ENCODE results near the gene F10. TPM values are rescaled to one million over a fixed set of nuclear protein-coding genes. Genes with fewer than 3 reads are reported as not detected.

The F10 gene
- total RNA-seq, 5 donors from 2014 or later (not counting 1 experiment from before 2014, with no cell fraction given) = not detected

DNA sequence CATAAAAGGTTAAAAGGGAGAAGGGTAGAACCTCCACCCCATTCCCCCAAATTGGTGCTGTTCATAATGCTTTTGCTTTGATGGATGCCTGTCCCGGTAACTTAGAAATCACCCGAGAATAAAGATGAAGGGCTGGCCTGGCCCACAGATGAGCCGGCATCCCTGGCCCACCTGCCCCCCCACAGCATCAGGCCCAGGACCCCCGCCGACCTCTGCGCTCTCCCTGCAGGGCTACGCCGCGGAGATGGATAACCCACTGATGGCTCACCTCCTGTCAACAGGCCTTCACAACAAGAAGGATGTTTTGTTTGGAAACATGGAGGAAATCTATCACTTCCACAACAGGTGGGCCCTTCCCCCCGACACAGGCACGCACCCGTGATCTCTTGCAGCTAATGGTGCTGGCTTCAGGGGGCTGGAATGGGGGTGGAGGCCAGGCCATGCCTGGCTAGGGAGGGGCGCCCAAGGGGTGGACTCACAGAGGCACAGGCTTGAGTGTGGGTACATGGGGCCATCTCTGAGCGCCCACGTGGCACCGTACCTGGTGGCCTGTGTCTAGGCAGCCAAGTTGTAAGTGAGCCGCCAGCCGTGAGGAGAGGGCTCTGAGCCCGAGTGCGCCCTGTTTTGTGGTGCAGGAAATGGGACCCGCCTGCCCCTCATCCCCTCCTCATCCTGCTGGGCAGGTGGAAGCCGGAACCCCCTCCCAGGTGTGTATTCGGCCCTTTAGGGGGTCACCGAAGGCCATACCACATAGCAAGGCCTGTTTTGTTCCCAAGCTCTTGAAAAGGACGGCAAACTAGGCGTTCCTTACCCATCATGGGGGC lies 40.2 kb upstream of the F10 start:
- Mint-ChIP-seq H3K27ac (no peak overlapping the region), H3K4me3 (no peak overlapping the region), H3K36me3 (peaks cover 9% of the 10 kb centered on the region), H3K4me1 (no peaks in the 10 kb centered on the region), H3K9me3 (no peaks in the 10 kb centered on the region), H3K27me3 (no peaks in the 10 kb centered on the region)
- Histone ChIP-seq H3K36me3 (ENCODE audit: control insufficient read depth in 2 of 2, extremely low read depth in 1 of 2, insufficient read depth in 1 of 2, low read length in 1 of 2) (no peaks in the 10 kb centered on the region), H3K4me3 (ENCODE audit: control insufficient read depth in 1 of 2, extremely low read depth in 1 of 2, low read length in 1 of 2) (no peak overlapping the region), H3K27me3 (replicated peaks in 1 of 2; ENCODE audit: control insufficient read depth in 2 of 2, extremely low read depth in 1 of 2, insufficient read depth in 2 of 2, low read length in 1 of 2) (no peaks in the 10 kb centered on the region), H3K4me1 (ENCODE audit: control insufficient read depth in 1 of 2, extremely low read depth in 1 of 2, insufficient read depth in 2 of 2, low read length in 2 of 2) (no peaks in the 10 kb centered on the region), H3K27ac (ENCODE audit: low read length) (no peak overlapping the region), H3K9me3 (no peaks in the 10 kb centered on the region)
- ChIA-PET CTCF (no interaction called here), POLR2A (no interaction called here)
- 88% methylated on average over 9 of the region's 26 CpGs for WGBS (ENCODE audit: insufficient coverage)
- ATAC-seq (replicated peaks in 1 of 4) = no peak
- no peak for DNase-seq

GRCh38 chr13:113083022-113083373 lies 39.6 kb upstream of the F10 start:
- H3K27me3 Mint-ChIP-seq = no peaks in the 10 kb centered on the region
- H3K4me3 Mint-ChIP-seq = no peak overlapping the region
- DNase-seq (no peak), ATAC-seq (replicated peaks in 1 of 4) (no peak)
- peaks cover 5% of the 10 kb centered on the region for H3K36me3 Mint-ChIP-seq
- Histone ChIP-seq H3K9me3 (no peaks in the 10 kb centered on the region), H3K4me1 (ENCODE audit: control insufficient read depth in 1 of 2, extremely low read depth in 1 of 2, insufficient read depth in 2 of 2, low read length in 2 of 2) (no peaks in the 10 kb centered on the region), H3K27ac (ENCODE audit: low read length) (no peak overlapping the region), H3K27me3 (replicated peaks in 1 of 2; ENCODE audit: control insufficient read depth in 2 of 2, extremely low read depth in 1 of 2, insufficient read depth in 2 of 2, low read length in 1 of 2) (no peaks in the 10 kb centered on the region), H3K4me3 (ENCODE audit: control insufficient read depth in 1 of 2, extremely low read depth in 1 of 2, low read length in 1 of 2) (no peak overlapping the region), H3K36me3 (ENCODE audit: control insufficient read depth in 2 of 2, extremely low read depth in 1 of 2, insufficient read depth in 1 of 2, low read length in 1 of 2) (peaks cover 0 to 2% of the 10 kb centered on the region in 2 donors)
- CTCF ChIA-PET = no interaction called here
- H3K27ac Mint-ChIP-seq = no peak overlapping the region
- H3K9me3 Mint-ChIP-seq = no peaks in the 10 kb centered on the region
- POLR2A ChIA-PET = no interaction called here
- H3K4me1 Mint-ChIP-seq = no peaks in the 10 kb centered on the region
- 75% methylated on average over 9 of the region's 10 CpGs for WGBS (ENCODE audit: insufficient coverage)

GRCh38 chr13:113083402-113084061 lies 39.1 kb upstream of the F10 start:
- Mint-ChIP-seq H3K36me3 (peaks cover 4% of the 10 kb centered on the region), H3K9me3 (no peaks in the 10 kb centered on the region), H3K4me1 (no peaks in the 10 kb centered on the region), H3K27me3 (no peaks in the 10 kb centered on the region), H3K4me3 (no peak overlapping the region), H3K27ac (no peak overlapping the region)
- ChIA-PET POLR2A (no interaction called here), CTCF (no interaction called here)
- Histone ChIP-seq H3K4me1 (ENCODE audit: control insufficient read depth in 1 of 2, extremely low read depth in 1 of 2, insufficient read depth in 2 of 2, low read length in 2 of 2) (no peaks in the 10 kb centered on the region), H3K27ac (ENCODE audit: low read length) (no peak overlapping the region), H3K9me3 (no peaks in the 10 kb centered on the region), H3K27me3 (replicated peaks in 1 of 2; ENCODE audit: control insufficient read depth in 2 of 2, extremely low read depth in 1 of 2, insufficient read depth in 2 of 2, low read length in 1 of 2) (no peaks in the 10 kb centered on the region), H3K36me3 (ENCODE audit: control insufficient read depth in 2 of 2, extremely low read depth in 1 of 2, insufficient read depth in 1 of 2, low read length in 1 of 2) (peaks cover 1 to 3% of the 10 kb centered on the region in 2 donors), H3K4me3 (ENCODE audit: control insufficient read depth in 1 of 2, extremely low read depth in 1 of 2, low read length in 1 of 2) (no peak overlapping the region)
- DNase-seq (no peak), ATAC-seq (replicated peaks in 1 of 4) (no peak)
- 89% methylated on average over 10 of the region's 18 CpGs for WGBS (ENCODE audit: insufficient coverage)

DNA sequence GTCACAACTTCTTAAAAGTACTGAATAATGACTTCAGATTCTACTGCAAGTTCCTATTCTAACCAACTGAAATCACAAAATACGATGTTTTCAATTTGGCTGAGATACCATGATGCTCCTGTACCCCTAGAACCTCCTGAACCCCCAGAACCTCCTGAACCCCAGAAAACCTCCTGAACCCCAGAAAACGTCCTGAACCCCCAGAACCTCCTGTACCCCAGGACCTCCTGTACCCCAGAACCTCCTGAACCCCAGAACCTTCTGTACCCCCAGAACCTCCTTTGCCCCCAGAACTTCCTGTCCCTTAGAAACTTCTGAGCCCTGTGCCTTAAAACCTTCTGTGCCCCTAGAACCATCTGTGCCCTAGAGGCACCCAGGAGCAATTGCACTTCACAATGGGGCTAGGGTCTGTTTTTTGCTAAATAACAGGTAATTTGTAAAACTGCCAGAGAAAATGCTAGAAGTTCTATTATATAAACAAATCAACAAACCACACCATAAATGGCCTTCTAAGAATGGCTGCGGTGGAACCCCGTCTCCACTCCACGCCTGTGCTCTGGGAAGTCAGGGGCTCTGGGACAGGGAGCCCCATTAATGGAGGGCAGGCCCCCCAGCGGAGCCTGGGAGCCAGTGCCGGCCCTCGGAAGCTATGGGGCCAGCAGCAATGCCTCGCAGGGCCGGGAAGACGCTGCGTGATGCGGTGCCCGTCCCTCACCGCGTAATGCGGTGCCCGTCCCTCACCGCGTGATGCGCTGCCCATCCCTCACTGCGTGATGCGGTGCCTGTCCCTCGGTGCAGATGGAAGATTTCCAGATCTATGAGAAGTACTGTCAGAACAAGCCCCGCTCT lies 38.3 kb upstream of the F10 start:
- H3K27me3 ChIP-seq (replicated peaks in 1 of 2; ENCODE audit: control insufficient read depth in 2 of 2, extremely low read depth in 1 of 2, insufficient read depth in 2 of 2, low read length in 1 of 2) = no peaks in the 10 kb centered on the region
- no peaks in the 10 kb centered on the region for H3K9me3 ChIP-seq
- ATAC-seq (replicated peaks in 1 of 4) (no peak), DNase-seq (no peak)
- no peak overlapping the region for H3K4me3 ChIP-seq (ENCODE audit: control insufficient read depth in 1 of 2, extremely low read depth in 1 of 2, low read length in 1 of 2)
- H3K4me1 Mint-ChIP-seq = no peaks in the 10 kb centered on the region
- H3K36me3 Mint-ChIP-seq = peaks cover 6% of the 10 kb centered on the region
- no peaks in the 10 kb centered on the region for H3K9me3 Mint-ChIP-seq
- no peaks in the 10 kb centered on the region for H3K4me1 ChIP-seq (ENCODE audit: control insufficient read depth in 1 of 2, extremely low read depth in 1 of 2, insufficient read depth in 2 of 2, low read length in 2 of 2)
- H3K4me3 Mint-ChIP-seq = no peak overlapping the region
- POLR2A ChIA-PET = no interaction called here
- CTCF ChIA-PET = no interaction called here
- peaks cover 2 to 3% of the 10 kb centered on the region in 2 donors for H3K36me3 ChIP-seq (ENCODE audit: control insufficient read depth in 2 of 2, extremely low read depth in 1 of 2, insufficient read depth in 1 of 2, low read length in 1 of 2)
- WGBS (ENCODE audit: insufficient coverage) = 94% methylated on average over 24 of the region's 25 CpGs
- H3K27me3 Mint-ChIP-seq = no peaks in the 10 kb centered on the region
- H3K27ac Mint-ChIP-seq = no peak overlapping the region
- no peak overlapping the region for H3K27ac ChIP-seq (ENCODE audit: low read length)

DNA sequence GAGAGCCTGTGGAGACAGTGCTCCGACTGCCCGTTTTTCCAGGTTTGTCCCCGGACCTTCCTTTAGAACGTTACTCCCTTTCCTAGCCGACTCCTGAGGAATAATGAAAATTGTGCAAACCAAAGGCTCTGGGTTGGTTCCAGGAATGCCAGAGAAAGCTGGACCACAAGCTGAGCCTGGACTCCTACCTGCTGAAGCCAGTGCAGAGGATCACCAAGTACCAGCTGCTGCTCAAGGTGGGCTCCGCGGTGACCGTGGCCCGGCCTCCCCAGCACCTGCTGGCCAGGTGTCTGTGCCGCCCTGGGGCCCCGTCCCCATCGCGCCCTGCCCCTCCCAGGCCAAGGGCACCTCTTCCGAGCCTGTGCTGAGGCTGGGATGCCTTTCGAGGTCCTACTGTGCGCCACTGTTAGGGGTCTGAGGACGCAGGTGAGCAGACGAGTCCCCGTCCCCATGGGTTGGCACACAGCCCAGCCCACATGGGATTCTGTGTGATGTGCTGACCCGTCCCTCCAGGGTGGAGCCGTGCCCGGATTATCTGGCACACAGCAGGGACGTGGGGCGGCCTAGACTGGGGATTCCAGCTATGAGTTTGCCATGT lies 37.6 kb upstream of the F10 start:
- no peak overlapping the region for H3K4me3 ChIP-seq (ENCODE audit: control insufficient read depth in 1 of 2, extremely low read depth in 1 of 2, low read length in 1 of 2)
- Mint-ChIP-seq H3K4me3 (no peak overlapping the region), H3K27me3 (no peaks in the 10 kb centered on the region), H3K36me3 (peaks cover 6% of the 10 kb centered on the region), H3K27ac (no peak overlapping the region), H3K4me1 (no peaks in the 10 kb centered on the region), H3K9me3 (no peaks in the 10 kb centered on the region)
- no peak for ATAC-seq (replicated peaks in 1 of 4)
- H3K27me3 ChIP-seq (replicated peaks in 1 of 2; ENCODE audit: control insufficient read depth in 2 of 2, extremely low read depth in 1 of 2, insufficient read depth in 2 of 2, low read length in 1 of 2) = no peaks in the 10 kb centered on the region
- no peak for DNase-seq
- peaks cover 2 to 3% of the 10 kb centered on the region in 2 donors for H3K36me3 ChIP-seq (ENCODE audit: control insufficient read depth in 2 of 2, extremely low read depth in 1 of 2, insufficient read depth in 1 of 2, low read length in 1 of 2)
- WGBS (ENCODE audit: insufficient coverage) = 90% methylated on average over 24 of the region's 24 CpGs
- ChIA-PET POLR2A (no interaction called here), CTCF (no interaction called here)
- H3K4me1 ChIP-seq (ENCODE audit: control insufficient read depth in 1 of 2, extremely low read depth in 1 of 2, insufficient read depth in 2 of 2, low read length in 2 of 2) = no peaks in the 10 kb centered on the region
- no peaks in the 10 kb centered on the region for H3K9me3 ChIP-seq
- H3K27ac ChIP-seq (ENCODE audit: low read length) = no peak overlapping the region

DNA sequence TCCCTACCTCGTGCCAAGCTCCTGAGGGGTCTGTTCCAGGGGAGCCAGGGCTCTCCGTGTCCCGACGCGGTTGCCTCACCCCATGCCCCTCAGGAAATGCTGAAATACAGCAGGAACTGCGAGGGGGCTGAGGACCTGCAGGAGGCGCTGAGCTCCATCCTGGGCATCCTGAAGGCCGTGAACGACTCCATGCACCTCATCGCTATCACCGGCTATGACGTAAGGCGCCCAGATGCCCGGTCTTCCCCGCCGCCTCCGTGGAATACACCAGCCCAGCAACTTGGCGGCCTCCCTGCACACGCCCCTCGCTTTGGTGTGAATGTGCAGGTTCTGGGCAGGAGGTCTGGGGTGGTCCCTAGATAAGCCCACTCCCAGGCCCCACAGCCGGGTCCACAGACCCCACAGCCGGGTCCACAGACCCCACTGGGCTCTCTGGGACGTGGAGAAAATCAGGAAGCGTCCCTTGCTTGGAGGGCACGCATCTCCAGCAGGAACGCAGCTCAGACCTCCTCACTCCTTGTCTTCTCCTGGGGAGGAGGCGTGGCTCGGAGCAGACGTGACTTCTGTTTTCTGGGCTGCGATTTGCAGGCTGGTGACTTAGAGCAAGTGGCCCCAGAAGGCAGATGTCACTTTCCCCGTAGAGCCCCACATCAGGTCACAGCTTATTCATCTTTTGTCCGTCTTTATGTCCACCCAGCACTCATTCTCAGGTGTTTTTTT lies 36.4 kb upstream of the F10 start:
- POLR2A ChIA-PET = no interaction called here

More for the DNA sequence above, 36.4 kb upstream of the F10 start:
- Mint-ChIP-seq H3K4me1 (no peaks in the 10 kb centered on the region), H3K9me3 (no peaks in the 10 kb centered on the region), H3K27ac (no peak overlapping the region), H3K27me3 (no peaks in the 10 kb centered on the region), H3K4me3 (no peak overlapping the region), H3K36me3 (peaks cover 6% of the 10 kb centered on the region)
- Histone ChIP-seq H3K4me3 (ENCODE audit: control insufficient read depth in 1 of 2, extremely low read depth in 1 of 2, low read length in 1 of 2) (no peak overlapping the region), H3K4me1 (ENCODE audit: control insufficient read depth in 1 of 2, extremely low read depth in 1 of 2, insufficient read depth in 2 of 2, low read length in 2 of 2) (no peaks in the 10 kb centered on the region), H3K36me3 (ENCODE audit: control insufficient read depth in 2 of 2, extremely low read depth in 1 of 2, insufficient read depth in 1 of 2, low read length in 1 of 2) (peaks cover 2 to 3% of the 10 kb centered on the region in 2 donors), H3K9me3 (no peaks in the 10 kb centered on the region), H3K27ac (ENCODE audit: low read length) (no peak overlapping the region), H3K27me3 (replicated peaks in 1 of 2; ENCODE audit: control insufficient read depth in 2 of 2, extremely low read depth in 1 of 2, insufficient read depth in 2 of 2, low read length in 1 of 2) (no peaks in the 10 kb centered on the region)
- DNase-seq (no peak), ATAC-seq (replicated peaks in 1 of 4) (no peak)
- CTCF ChIA-PET = interaction anchor here in 1 of 2 donors (0.6 kb wide), 1 partner anchor 16 kb away, joined by 3 read pairs; no protein-coding TSS in a partner anchor
- WGBS (ENCODE audit: insufficient coverage) = 88% methylated on average over 25 of the region's 32 CpGs

Measured in T-cell (primary cell).